Raji (cell line): ENCODE results near the gene ERBB4.

Source experiments
- POLR2A ChIP-seq: IDR thresholded peaks from 2 replicates; pipeline ENCODE4 v1.6.1; 2011; ENCODE audit warnings: low read depth, low read length, control low read depth; ENCODE audit not compliant: insufficient read depth

ERBB4 gene

GRCh38 chr2:211996857-211997256 is 541.7 kb downstream of the ERBB4 start:
- TF ChIP-seq POLR2A, result no peak

GRCh38 chr2:211994806-211995205 is 543.8 kb downstream of the ERBB4 start:
- TF ChIP-seq POLR2A, result no peak

- no peak for TF ChIP-seq POLR2A
Measured at GRCh38 chr2:211990335-211990734, 548.3 kb downstream of the ERBB4 start.

GRCh38 chr2:211986313-211986712 is 552.3 kb downstream of the ERBB4 start:
- no peak for TF ChIP-seq POLR2A

- TF ChIP-seq POLR2A, result no peak
Measured at GRCh38 chr2:211985393-211985792, 553.2 kb downstream of the ERBB4 start.

GRCh38 chr2:211982162-211982561 is 556.4 kb downstream of the ERBB4 start:
- no peak for TF ChIP-seq POLR2A

GRCh38 chr2:211981451-211981850 is 557.2 kb downstream of the ERBB4 start:
- TF ChIP-seq POLR2A, result no peak

GRCh38 chr2:211976076-211976475 is 562.5 kb downstream of the ERBB4 start:
- TF ChIP-seq POLR2A, result no peak

GRCh38 chr2:211967234-211967633 is 571.4 kb downstream of the ERBB4 start:
- no peak for TF ChIP-seq POLR2A

GRCh38 chr2:211963969-211964368 is 574.6 kb downstream of the ERBB4 start:
- no peak for TF ChIP-seq POLR2A

GRCh38 chr2:211957799-211958198 is 580.8 kb downstream of the ERBB4 start:
- no peak for TF ChIP-seq POLR2A

GRCh38 chr2:211955648-211956047 is 583.0 kb downstream of the ERBB4 start:
- TF ChIP-seq POLR2A, result no peak

GRCh38 chr2:211948932-211949331 is 589.7 kb downstream of the ERBB4 start:
- TF ChIP-seq POLR2A, result no peak

- TF ChIP-seq POLR2A, result no peak
Measured at GRCh38 chr2:211946960-211947359, 591.6 kb downstream of the ERBB4 start.

GRCh38 chr2:211944572-211944971 is 594.0 kb downstream of the ERBB4 start:
- TF ChIP-seq POLR2A, result no peak

GRCh38 chr2:211942153-211942552 is 596.4 kb downstream of the ERBB4 start:
- no peak for TF ChIP-seq POLR2A

GRCh38 chr2:211941216-211941747 is 597.3 kb downstream of the ERBB4 start:
- no peak for TF ChIP-seq POLR2A
